ENCODE measurements around the gene CCNC.

The CCNC gene

DNA sequence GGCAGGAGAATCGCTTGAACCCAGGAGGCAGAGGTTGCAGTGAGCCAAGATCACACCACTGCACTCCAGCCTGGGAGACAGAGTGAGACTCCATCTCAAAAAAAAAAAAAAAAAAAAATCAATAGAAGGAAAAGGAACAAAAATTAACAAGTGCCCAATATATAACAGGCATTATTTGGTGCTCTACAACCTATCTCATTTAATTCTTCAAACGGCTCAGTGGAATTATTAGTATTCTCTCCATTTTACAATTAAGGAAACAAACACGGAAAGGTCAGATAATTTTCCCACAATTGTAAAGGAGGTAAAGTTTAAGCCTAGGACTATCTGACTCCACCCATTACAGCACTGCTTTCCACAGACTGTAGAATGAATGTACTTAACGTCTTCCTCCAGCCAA is 19.8 kb downstream of the CCNC start:
- no peak for DNase-seq (ENCODE audit: low spot score)

- DNase-seq (ENCODE audit: low spot score), result no peak
These were observed 20.9 kb downstream of the CCNC start for GRCh38 chr6:99547526-99547925.

DNA sequence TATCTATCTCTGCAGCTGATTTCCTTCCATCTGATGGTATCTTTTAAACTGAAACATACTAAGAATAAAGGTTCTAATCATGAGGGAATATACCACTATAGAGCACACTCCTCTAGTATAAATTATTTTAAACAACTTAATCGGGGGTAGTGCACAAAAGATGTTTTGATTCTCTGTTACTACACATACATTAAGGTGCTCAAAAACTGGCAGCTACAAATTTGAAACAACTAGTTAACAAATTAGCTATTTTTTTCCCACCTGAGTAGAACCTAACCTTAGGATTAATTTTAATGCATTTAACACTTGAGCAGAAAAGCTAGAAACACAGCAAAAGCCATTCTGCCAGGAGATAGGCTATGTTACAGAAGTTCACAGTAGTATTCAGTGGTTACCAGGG is 23.0 kb downstream of the CCNC start:
- DNase-seq (ENCODE audit: low spot score), result no peak

DNA sequence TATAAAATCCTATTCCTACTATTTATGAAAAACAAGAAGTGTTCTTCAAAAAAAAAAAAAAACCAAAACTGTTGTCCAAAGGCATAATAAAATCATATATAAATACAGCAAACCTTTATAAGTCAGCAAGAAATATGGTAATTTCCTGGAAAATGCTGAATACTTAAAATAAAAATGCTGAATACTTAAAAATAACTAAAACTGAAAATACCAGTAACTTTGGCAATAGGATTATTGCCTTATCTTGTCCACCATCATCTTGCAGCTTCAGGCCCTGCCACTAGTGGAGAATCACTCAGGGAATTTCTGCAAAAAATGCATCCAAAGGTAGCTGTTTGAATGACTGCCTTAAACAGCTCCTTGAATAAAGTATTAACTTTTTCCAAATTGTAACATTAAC is 24.5 kb downstream of the CCNC start:
- DNase-seq (ENCODE audit: low spot score), result no peak

- no peak for DNase-seq (ENCODE audit: low spot score)
These were observed 37.8 kb downstream of the CCNC start for GRCh38 chr6:99530627-99531026.

DNA sequence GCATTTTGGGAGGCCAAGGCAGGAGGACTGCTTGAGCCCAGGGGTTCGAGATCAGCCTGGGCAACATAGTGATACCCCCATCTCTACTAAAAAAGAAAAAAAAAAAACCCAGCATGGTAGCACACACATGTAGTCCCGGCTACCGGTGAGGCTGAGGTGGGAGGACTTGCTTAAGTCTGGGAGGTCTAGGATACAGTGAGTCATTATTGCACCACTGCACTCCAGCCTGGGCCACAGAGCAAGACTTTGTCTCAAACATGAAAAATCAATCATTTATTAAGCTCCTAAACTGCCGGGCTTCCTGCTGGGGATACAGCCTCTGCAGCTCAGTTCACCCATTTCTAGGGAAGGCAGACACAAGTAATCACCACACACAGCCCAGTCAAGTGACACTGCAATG is 45.9 kb downstream of the CCNC start:
- DNase-seq (ENCODE audit: low spot score), result no peak

GRCh38 chr6:99521633-99522151 is 46.8 kb downstream of the CCNC start:
- DNase-seq (ENCODE audit: low spot score), result peak; percentile 48

DNA sequence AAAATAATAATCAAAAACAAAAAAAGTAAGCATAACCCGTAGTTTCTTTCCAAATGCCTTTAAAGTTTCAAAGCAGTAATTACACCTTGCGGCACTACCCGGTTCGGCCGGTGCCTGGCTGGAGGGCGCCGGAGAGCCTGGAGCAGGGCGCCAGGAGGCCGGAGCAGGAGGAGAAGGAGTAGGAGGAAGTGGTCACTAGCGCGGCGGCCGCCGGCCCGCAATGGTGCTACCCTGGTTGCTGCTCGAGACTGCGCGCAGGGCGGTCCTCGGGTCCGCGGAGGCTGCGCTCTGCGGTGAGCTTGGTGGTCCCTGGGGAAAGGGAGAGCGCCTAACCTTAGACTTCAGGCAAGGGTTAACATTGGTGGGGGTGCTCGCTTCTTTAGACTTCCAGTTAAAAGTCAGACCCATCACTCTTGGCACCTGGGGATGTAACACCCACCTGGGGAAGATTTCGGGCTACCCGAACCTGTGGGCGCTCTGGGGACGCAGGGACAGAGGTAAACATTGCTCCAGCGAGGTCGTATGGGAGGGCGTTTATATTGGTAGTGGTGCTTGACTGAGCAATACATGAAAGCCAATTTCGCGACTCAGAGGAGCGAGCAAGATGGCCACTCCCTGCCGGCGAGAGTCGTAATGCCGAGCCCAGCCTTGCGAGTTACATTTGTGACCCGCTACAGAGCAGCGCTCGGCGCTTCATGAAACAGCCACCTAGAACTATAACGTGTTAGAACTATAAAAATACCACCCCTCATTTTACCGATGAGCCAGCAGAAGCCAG is 47.4 kb downstream of the CCNC start:
- DNase-seq (ENCODE audit: low spot score), result peak; percentile 80

DNA sequence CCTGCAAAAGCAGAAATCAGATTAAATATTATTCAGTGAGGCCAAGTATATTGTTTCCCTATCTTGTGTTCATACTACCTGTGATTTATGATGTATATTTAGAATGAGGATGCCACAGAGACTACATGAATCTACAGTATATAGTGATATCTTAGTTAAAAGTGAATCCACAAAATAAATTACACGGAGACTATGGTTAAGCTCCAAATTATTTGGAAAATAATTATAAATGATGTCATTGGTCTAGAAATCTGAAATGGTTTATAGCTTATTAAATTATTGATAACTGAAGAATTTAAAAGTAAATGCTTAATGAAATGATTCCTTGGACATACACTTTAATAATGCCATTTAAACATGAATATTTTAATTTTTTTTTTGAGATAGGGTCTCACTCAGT is 49.0 kb downstream of the CCNC start:
- no peak for DNase-seq (ENCODE audit: low spot score)

- no peak for DNase-seq (ENCODE audit: low spot score)
These were observed 54.4 kb downstream of the CCNC start for GRCh38 chr6:99514089-99514488.

DNA sequence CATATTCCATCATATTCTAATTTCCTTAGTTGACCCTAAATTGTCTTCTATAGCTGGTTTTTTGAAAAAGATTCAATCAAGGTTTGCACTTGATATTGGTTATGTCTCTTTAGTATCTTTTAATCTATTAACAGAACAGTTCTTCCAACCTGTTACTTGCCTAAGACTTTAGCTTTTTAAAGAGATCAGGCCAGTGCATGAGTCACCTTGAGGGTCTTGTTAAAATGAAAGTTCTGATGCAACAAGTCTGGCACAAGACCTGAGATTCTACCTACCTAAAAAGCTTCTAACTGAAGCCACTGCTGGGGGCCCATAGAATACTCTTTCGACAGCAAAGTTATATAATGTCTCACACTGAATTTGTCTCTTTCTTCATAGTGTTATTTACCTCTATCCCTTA is 56.4 kb downstream of the CCNC start:
- DNase-seq (ENCODE audit: low spot score), result no peak

DNA sequence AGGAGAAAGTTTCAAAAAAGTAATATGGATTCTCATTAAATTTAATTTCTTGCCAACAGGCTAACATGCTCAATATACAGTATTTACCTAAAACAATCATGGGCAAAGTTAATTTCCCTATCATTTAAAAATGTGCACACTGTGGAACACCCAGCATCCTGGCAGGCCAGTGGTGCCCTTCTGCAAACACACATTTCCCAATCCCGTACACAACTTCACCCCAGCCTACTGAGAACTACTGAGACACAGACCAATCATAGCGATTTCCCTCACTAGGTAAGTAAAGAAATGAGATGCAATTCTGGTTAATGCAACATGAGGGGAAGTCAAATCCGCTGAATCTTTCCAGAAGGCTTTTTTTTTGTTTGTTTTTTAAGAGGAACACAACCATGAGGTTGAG is 60.8 kb downstream of the CCNC start:
- DNase-seq (ENCODE audit: low spot score), result no peak

DNA sequence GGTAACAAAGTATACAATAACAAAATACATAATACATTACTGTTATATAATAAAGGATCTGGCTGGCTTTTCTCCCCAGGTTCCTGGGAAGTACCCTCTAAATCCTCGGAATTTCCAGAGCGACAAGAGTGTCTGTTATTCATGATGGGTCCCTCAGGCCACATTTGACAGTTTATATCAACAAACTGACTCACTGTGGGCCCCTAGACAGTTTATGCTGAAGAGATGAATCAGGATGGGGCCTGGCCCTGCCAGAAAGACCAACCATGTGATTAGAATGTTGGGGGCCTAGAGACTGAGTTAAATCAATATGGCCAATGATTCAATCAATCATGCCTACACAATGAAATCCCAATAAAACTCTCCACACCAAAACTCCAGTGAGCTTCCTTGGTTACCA is 66.7 kb downstream of the CCNC start:
- DNase-seq (ENCODE audit: low spot score), result no peak

- DNase-seq (ENCODE audit: low spot score), result no peak
These were observed 70.0 kb downstream of the CCNC start for GRCh38 chr6:99498421-99498820.

GRCh38 chr6:99495466-99495865 is 73.0 kb downstream of the CCNC start:
- no peak for DNase-seq (ENCODE audit: low spot score)
